Endothelial cell of umbilical vein (primary cell): ENCODE data around the gene XRN1. TPM values are rescaled to one million over a fixed set of nuclear protein-coding genes. Genes with fewer than 3 reads are reported as not detected.

Source experiments
- BruUV-seq: library from RNA; stranded (reverse); fragments of 400-500 nt; replicated peaks from 2 replicates; lab custom pipeline; 2021; lab: Mats Ljungman, UMichigan
- CTCF ChIA-PET: fragments of 300-600, 350-600 bp; sonication (Branson Sonifier 250); formaldehyde crosslinking; loops from one replicate; lab custom pipeline; 2021; ENCODE audit warnings: antibody characterized with exemption, inconsistent platforms; lab: Charles Lee
- POLR2A ChIA-PET: fragments of 300-600, 350-600 bp; sonication (Branson Sonifier 250); formaldehyde crosslinking; loops from one replicate; lab custom pipeline; 2021; ENCODE audit warnings: antibody characterized with exemption, inconsistent platforms; lab: Charles Lee
- DNase-seq: peaks from one replicate; pipeline ENCODE4 v3.0.0-alpha.2; 2011; ENCODE audit warnings: low read depth, low spot score
- FAIRE-seq: peaks from 2 replicates; lab custom pipeline; 2011; peaks lifted over from hg19 to GRCh38; lab: Jason Lieb, UNC
- H2AFZ ChIP-seq: 2 replicates; pipeline ENCODE4 v1.6.0; 2012; ENCODE audit warnings: low read depth, low read length, control low read depth, inconsistent platforms
- H3K27ac ChIP-seq: 2 replicates; pipeline ENCODE4 v1.5.1; 2011; ENCODE audit warnings: low read depth, mild to moderate bottlenecking, control low read depth, low read length, moderate library complexity; ENCODE audit not compliant: insufficient read depth
- H3K27me3 ChIP-seq, 2 experiments: 2 replicates each; pipeline versions ENCODE4 v1.6.0 to v1.6.1; 2011; ENCODE audit warnings: low read length in 2 of 2, mixed read lengths in 1 of 2; ENCODE audit not compliant: control insufficient read depth in 2 of 2, insufficient read depth in 2 of 2
- H3K36me3 ChIP-seq, 2 experiments: 2 replicates in 1 of 2; 3 replicates in 1 of 2; pipeline ENCODE4 v1.5.1; 2011; ENCODE audit warnings: low read length in 2 of 2, mild to moderate bottlenecking in 1 of 2, moderate library complexity in 1 of 2; ENCODE audit not compliant: control insufficient read depth in 2 of 2, insufficient read depth in 2 of 2; ENCODE audit errors: extremely low read depth in 1 of 2
- H3K4me1 ChIP-seq: 3 replicates; pipeline ENCODE4 v1.5.1; 2011; ENCODE audit warnings: mild to moderate bottlenecking, low read length; ENCODE audit not compliant: control insufficient read depth, insufficient read depth; ENCODE audit errors: extremely low read depth
- H3K4me2 ChIP-seq: 2 replicates; pipeline ENCODE4 v1.6.1; 2011; ENCODE audit warnings: low read length, control low read depth, mixed read lengths; ENCODE audit not compliant: insufficient read depth
- H3K4me3 ChIP-seq, 3 experiments: fragments of 200-600 bp in 1 of 3; sonication (generic), shearing (Covaris generic) in 1 of 3; replicated peaks in 1 of 3; 2 replicates each; pipeline ENCODE4 v1.5.1; 2011 to 2016; ENCODE audit warnings: control low read depth in 3 of 3, low read length in 3 of 3, mild to moderate bottlenecking in 2 of 3, inconsistent platforms in 1 of 3, low read depth in 1 of 3, moderate library complexity in 1 of 3; ENCODE audit not compliant: insufficient read depth in 1 of 3
- H3K79me2 ChIP-seq: 2 replicates; pipeline ENCODE4 v1.6.0; 2012; ENCODE audit warnings: low read length, inconsistent platforms; ENCODE audit not compliant: control insufficient read depth, insufficient read depth
- H3K9ac ChIP-seq: replicated peaks from 2 replicates; pipeline ENCODE3; 2011; ENCODE audit warnings: low read length, control low read depth; ENCODE audit not compliant: insufficient read depth; ENCODE audit errors: extremely low read depth
- H3K9me1 ChIP-seq: replicated peaks from 3 replicates; pipeline ENCODE4 v1.6.0; 2011; ENCODE audit warnings: mild to moderate bottlenecking, low read length; ENCODE audit not compliant: control insufficient read depth, insufficient read depth; ENCODE audit errors: extremely low read depth
- H3K9me3 ChIP-seq: replicated peaks from 2 replicates; pipeline ENCODE4 v1.5.1; 2012; ENCODE audit warnings: low read length, inconsistent platforms; ENCODE audit not compliant: control insufficient read depth, insufficient read depth
- H4K20me1 ChIP-seq: replicated peaks from 2 replicates; pipeline ENCODE3; 2011; ENCODE audit warnings: mild to moderate bottlenecking, low read length; ENCODE audit not compliant: control insufficient read depth, insufficient read depth; ENCODE audit errors: extremely low read depth
- EZH2 ChIP-seq: IDR thresholded peaks from 2 replicates; pipeline ENCODE4 v1.6.1; 2012; ENCODE audit warnings: borderline replicate concordance, low read depth, mild to moderate bottlenecking, moderate library complexity, low read length, inconsistent platforms; ENCODE audit not compliant: severe bottlenecking
- FOS ChIP-seq: IDR thresholded peaks from 2 replicates; pipeline ENCODE4 v1.6.1; 2011; ENCODE audit warnings: mild to moderate bottlenecking, low read length, moderate library complexity, borderline replicate concordance; ENCODE audit not compliant: insufficient read depth
- GATA2 ChIP-seq: IDR thresholded peaks from 2 replicates; pipeline ENCODE4 v1.7.0; 2011; ENCODE audit warnings: low read depth, mild to moderate bottlenecking, moderate library complexity, mixed read lengths, low read length; ENCODE audit not compliant: insufficient read length, insufficient read depth
- JUN ChIP-seq: IDR thresholded peaks from 2 replicates; pipeline ENCODE4 v1.6.1; 2011; ENCODE audit warnings: borderline replicate concordance, low read depth; ENCODE audit not compliant: insufficient read length, insufficient read depth
- MYC ChIP-seq: IDR thresholded peaks from one replicate; pipeline ENCODE4 v1.6.1; 2011; ENCODE audit warnings: mild to moderate bottlenecking, low read depth, low read length
- POLR2A ChIP-seq: IDR thresholded peaks from 2 replicates; pipeline ENCODE4 v1.6.1; 2012; ENCODE audit warnings: low read depth, mild to moderate bottlenecking, control low read depth, low read length
- POLR2AphosphoS5 ChIP-seq: IDR thresholded peaks from 2 replicates; pipeline ENCODE4 v1.6.1; 2012; ENCODE audit warnings: low read depth, mild to moderate bottlenecking, control low read depth, low read length, moderate library complexity; ENCODE audit not compliant: insufficient read depth
- dilution Hi-C: fragments of 300-500 bp; cut with MboI; formaldehyde crosslinking; loops from one replicate; pipeline ENCODE4 v1.15.0; 2019; ENCODE audit warnings: low sequenced_read_pairs; ENCODE audit not compliant: extremely low pct_ligation_motif_present
- intact Hi-C: fragments of 100-400 bp; cut with micrococcal nuclease; formaldehyde crosslinking; loops from one replicate; pipeline ENCODE4 v1.10.0; 2022
- polyA plus RNA-seq, 4 experiments: library from polyadenylated mRNA; depleted of rRNA in 3 of 4; stranded (reverse) in 3 of 4; unstranded in 1 of 4; fragments of >200 nt; gene quantifications; 2 replicates each; pipeline versions ENCODE4 v1.2.1 to v1.2.3, GENCODE V29; 2011 to 2012; ENCODE audit warnings: missing spikeins in 1 of 4
- total RNA-seq: library from RNA; stranded (reverse); gene quantifications from 2 replicates; pipeline ENCODE4 v1.2.3, GENCODE V29; 2021
- TF ChIP-seq, protein P1 (sequence below), 2 donors: IDR thresholded peaks; 1 replicate in 1 of 2; 2 replicates in 1 of 2; pipeline ENCODE4 v1.5.1; 2011; ENCODE audit warnings: low read length in 2 of 2, mild to moderate bottlenecking in 2 of 2, moderate library complexity in 2 of 2, control low read depth in 1 of 2, inconsistent platforms in 1 of 2, low read depth in 1 of 2; ENCODE audit not compliant: insufficient read depth in 1 of 2; ENCODE audit errors: extremely low read depth in 1 of 2
- TF ChIP-seq, protein P2 (sequence below): IDR thresholded peaks from 2 replicates; pipeline ENCODE4 v1.6.1; 2011; ENCODE audit not compliant: insufficient read depth, insufficient read length

Gene XRN1
- total and polyA plus RNA-seq, 2 donors (not counting 3 experiments of a cell fraction or from before 2014, with no cell fraction given): 4.4 to 40.0 TPM

DNA sequence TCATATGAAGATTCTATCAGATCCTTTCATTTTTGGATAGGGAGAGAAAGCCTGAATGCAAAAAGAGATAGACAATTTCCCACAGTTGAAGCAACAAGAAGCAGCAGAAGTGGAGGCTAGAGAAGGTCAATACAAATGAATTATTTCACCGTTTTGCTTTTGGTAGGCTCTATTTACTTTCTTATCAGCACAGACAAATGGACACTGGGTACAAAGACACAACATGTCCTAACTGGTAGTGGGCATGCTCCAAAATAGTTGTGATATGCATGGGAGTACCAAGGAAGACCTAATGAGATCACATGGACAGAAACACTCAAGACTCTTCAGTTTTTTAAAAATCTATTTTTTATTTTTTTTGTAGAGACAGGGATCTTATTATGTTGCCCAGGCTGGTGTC, 99.4 kb downstream of the XRN1 start:
- Histone ChIP-seq H3K79me2 (no peaks in the 10 kb centered on the region), H2AFZ (no peak overlapping the region), H3K4me1 (peaks cover 5% of the 10 kb centered on the region), H3K27ac (no peak overlapping the region), H3K4me2 (no peak overlapping the region), H3K27me3 (no peaks in the 10 kb centered on the region), H3K9ac (no peak overlapping the region), H3K9me3 (no peaks in the 10 kb centered on the region), H4K20me1 (no peaks in the 10 kb centered on the region), H3K36me3 (peaks cover 2 to 8% of the 10 kb centered on the region in 2 experiments), H3K4me3 (no peak overlapping the region), H3K9me1 (no peaks in the 10 kb centered on the region)
- ChIA-PET CTCF (no interaction called here), POLR2A (no interaction called here)
- DNase-seq (no peak), FAIRE-seq (no peak)
- no TSS peak for BruUV-seq
- intact Hi-C loops: no loop called here
- dilution Hi-C loops: no loop called here
- TF ChIP-seq, protein P1, sequence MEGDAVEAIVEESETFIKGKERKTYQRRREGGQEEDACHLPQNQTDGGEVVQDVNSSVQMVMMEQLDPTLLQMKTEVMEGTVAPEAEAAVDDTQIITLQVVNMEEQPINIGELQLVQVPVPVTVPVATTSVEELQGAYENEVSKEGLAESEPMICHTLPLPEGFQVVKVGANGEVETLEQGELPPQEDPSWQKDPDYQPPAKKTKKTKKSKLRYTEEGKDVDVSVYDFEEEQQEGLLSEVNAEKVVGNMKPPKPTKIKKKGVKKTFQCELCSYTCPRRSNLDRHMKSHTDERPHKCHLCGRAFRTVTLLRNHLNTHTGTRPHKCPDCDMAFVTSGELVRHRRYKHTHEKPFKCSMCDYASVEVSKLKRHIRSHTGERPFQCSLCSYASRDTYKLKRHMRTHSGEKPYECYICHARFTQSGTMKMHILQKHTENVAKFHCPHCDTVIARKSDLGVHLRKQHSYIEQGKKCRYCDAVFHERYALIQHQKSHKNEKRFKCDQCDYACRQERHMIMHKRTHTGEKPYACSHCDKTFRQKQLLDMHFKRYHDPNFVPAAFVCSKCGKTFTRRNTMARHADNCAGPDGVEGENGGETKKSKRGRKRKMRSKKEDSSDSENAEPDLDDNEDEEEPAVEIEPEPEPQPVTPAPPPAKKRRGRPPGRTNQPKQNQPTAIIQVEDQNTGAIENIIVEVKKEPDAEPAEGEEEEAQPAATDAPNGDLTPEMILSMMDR (IDR thresholded peaks at IDR 0.05; ENCODE audit: extremely low read depth in 1 of 2, insufficient read depth in 1 of 2, low read depth in 1 of 2, low read length in 2 of 2): no peak
- TF ChIP-seq, protein P2, sequence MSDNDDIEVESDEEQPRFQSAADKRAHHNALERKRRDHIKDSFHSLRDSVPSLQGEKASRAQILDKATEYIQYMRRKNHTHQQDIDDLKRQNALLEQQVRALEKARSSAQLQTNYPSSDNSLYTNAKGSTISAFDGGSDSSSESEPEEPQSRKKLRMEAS: no peak
- TF ChIP-seq FOS (no peak), GATA2 (no peak), EZH2 (no peak), POLR2A (no peak), JUN (no peak), MYC (no peak), POLR2AphosphoS5 (no peak)
